ENCODE data around the gene CLIC4. TPM values are rescaled to one million over a fixed set of nuclear protein-coding genes. Genes with fewer than 3 reads are reported as not detected.

Gene CLIC4
- total RNA-seq, 3 donors from 2014 or later (not counting 1 experiment from before 2014, with no cell fraction given), result 3.8 to 11.5 (median 5.0) TPM

- TF ChIP-seq, protein P1, sequence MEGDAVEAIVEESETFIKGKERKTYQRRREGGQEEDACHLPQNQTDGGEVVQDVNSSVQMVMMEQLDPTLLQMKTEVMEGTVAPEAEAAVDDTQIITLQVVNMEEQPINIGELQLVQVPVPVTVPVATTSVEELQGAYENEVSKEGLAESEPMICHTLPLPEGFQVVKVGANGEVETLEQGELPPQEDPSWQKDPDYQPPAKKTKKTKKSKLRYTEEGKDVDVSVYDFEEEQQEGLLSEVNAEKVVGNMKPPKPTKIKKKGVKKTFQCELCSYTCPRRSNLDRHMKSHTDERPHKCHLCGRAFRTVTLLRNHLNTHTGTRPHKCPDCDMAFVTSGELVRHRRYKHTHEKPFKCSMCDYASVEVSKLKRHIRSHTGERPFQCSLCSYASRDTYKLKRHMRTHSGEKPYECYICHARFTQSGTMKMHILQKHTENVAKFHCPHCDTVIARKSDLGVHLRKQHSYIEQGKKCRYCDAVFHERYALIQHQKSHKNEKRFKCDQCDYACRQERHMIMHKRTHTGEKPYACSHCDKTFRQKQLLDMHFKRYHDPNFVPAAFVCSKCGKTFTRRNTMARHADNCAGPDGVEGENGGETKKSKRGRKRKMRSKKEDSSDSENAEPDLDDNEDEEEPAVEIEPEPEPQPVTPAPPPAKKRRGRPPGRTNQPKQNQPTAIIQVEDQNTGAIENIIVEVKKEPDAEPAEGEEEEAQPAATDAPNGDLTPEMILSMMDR (IDR thresholded peaks at IDR 0.05), result no peak
- Mint-ChIP-seq H3K9me3 (no peaks in the 10 kb centered on the region), H3K27ac (no peak overlapping the region), H3K4me1 (peaks cover 0 to 4% of the 10 kb centered on the region in 2 donors), H3K27me3 (ENCODE audit: low read depth in 2 of 2) (peaks cover 6 to 8% of the 10 kb centered on the region in 2 donors), H3K4me3 (no peak overlapping the region), H3K36me3 (no peaks in the 10 kb centered on the region)
- H3K27ac ChIP-seq (ENCODE audit: low read length), result no peak overlapping the region
- intact Hi-C loops (cut with micrococcal nuclease), result no loop called here
- no CpG with 5 or more reads among the region's 3 CpGs for WGBS (ENCODE audit: insufficient coverage)
- H3K4me1 ChIP-seq (ENCODE audit: control insufficient read depth, insufficient read depth, low read length), result no peaks in the 10 kb centered on the region
- no peaks in the 10 kb centered on the region for H3K9me3 ChIP-seq (ENCODE audit: control insufficient read depth, insufficient read depth, low read length)
- H3K27me3 ChIP-seq (ENCODE audit: control insufficient read depth, insufficient read depth, low read length), result no peaks in the 10 kb centered on the region
- ATAC-seq (no peak), DNase-seq (no peak)
- H3K4me3 ChIP-seq (ENCODE audit: low read length), result no peak overlapping the region
- H3K36me3 ChIP-seq (ENCODE audit: control insufficient read depth, insufficient read depth, low read length), result no peaks in the 10 kb centered on the region
These were observed 82.3 kb downstream of the CLIC4 start for GRCh38 chr1:24827379-24828135.

DNA sequence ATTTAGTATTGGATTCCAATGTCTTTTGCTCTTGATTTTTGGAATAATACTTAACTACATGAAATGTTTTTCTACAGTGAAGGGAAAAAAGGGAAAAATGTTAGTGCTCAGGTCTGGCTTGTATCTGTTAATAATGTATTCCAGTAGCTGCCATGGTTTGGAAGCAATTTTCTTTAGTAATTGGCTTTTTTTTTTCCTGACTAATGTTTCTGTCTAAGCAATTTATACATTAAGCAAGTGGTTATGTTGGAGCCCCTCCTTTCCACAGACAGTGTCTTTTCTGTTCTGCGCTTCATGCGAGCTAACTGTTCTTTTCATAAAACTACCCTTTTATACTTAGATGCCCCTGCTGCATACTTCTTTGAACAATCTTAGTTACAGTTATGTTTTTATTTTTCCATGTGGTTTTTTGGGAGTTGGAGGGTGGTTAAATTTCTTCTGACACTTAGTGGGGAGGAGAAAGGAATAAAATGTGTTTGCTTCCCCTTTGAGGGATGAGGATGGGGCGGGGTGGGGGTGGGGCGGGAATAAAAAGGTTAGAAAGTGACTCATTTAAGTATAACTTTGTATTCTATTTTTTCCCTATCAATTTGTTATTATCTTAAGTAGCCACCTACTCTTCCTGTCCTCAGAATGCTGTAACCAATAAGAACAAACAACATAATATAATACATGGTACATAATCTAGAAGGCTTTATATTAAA is 83.1 kb downstream of the CLIC4 start:
- TF ChIP-seq, protein P1 (IDR thresholded peaks at IDR 0.05), result no peak
- H3K4me3 Mint-ChIP-seq, result no peak overlapping the region
- H3K9me3 ChIP-seq (ENCODE audit: control insufficient read depth, insufficient read depth, low read length), result no peaks in the 10 kb centered on the region
- no peaks in the 10 kb centered on the region for H3K36me3 Mint-ChIP-seq
- no peaks in the 10 kb centered on the region for H3K27me3 ChIP-seq (ENCODE audit: control insufficient read depth, insufficient read depth, low read length)
- no peaks in the 10 kb centered on the region for H3K36me3 ChIP-seq (ENCODE audit: control insufficient read depth, insufficient read depth, low read length)
- peaks cover 0 to 4% of the 10 kb centered on the region in 2 donors for H3K4me1 Mint-ChIP-seq
- ATAC-seq, result no peak
- no peaks in the 10 kb centered on the region for H3K4me1 ChIP-seq (ENCODE audit: control insufficient read depth, insufficient read depth, low read length)
- no peak overlapping the region for H3K27ac ChIP-seq (ENCODE audit: low read length)
- peaks cover 0 to under 1% of the 10 kb centered on the region in 2 donors for H3K27me3 Mint-ChIP-seq (ENCODE audit: low read depth in 2 of 2)
- no peak overlapping the region for H3K4me3 ChIP-seq (ENCODE audit: low read length)
- DNase-seq, result no peak
- H3K27ac Mint-ChIP-seq, result no peak overlapping the region
- WGBS (ENCODE audit: insufficient coverage), result 95% methylated on average over 2 of the region's 4 CpGs
- no peaks in the 10 kb centered on the region for H3K9me3 Mint-ChIP-seq
- intact Hi-C loops (cut with micrococcal nuclease), result no loop called here

GRCh38 chr1:24828887-24829192 is 83.6 kb downstream of the CLIC4 start:
- no peak overlapping the region for H3K27ac ChIP-seq (ENCODE audit: low read length)
- no peaks in the 10 kb centered on the region for H3K4me1 ChIP-seq (ENCODE audit: control insufficient read depth, insufficient read depth, low read length)
- ATAC-seq, result no peak
- DNase-seq, result no peak
- Mint-ChIP-seq H3K9me3 (no peaks in the 10 kb centered on the region), H3K27ac (no peak overlapping the region), H3K4me1 (peaks cover 0 to 4% of the 10 kb centered on the region in 2 donors), H3K27me3 (ENCODE audit: low read depth in 2 of 2) (no peaks in the 10 kb centered on the region), H3K4me3 (no peak overlapping the region), H3K36me3 (no peaks in the 10 kb centered on the region)
- H3K9me3 ChIP-seq (ENCODE audit: control insufficient read depth, insufficient read depth, low read length), result no peaks in the 10 kb centered on the region
- H3K27me3 ChIP-seq (ENCODE audit: control insufficient read depth, insufficient read depth, low read length), result no peaks in the 10 kb centered on the region
- no peaks in the 10 kb centered on the region for H3K36me3 ChIP-seq (ENCODE audit: control insufficient read depth, insufficient read depth, low read length)
- no peak overlapping the region for H3K4me3 ChIP-seq (ENCODE audit: low read length)
- intact Hi-C loops (cut with micrococcal nuclease), result no loop called here
- 85% methylated on average over 2 of the region's 2 CpGs for WGBS (ENCODE audit: insufficient coverage)
- TF ChIP-seq, protein P1 (IDR thresholded peaks at IDR 0.05), result no peak

Data from natural killer cell (primary cell).